Psoas muscle (tissue), 8 donors: ENCODE measurements around the gene HSPA6. TPM values are rescaled to one million over a fixed set of nuclear protein-coding genes. Genes with fewer than 3 reads are reported as not detected.
"Not testable (repeated sequence)": the region's sequence is repeated elsewhere in the genome, so short reads cannot be mapped to it uniquely, and the experiment has no call there.

Source experiments
- ATAC-seq, 4 donors: fragments of 200-7000 bp; cut with Tn5 transposase; one replicate each; pipeline ENCODE4 v1.9.1; 2020; ENCODE audit warnings: moderate library complexity in 3 of 4, mild to moderate bottlenecking in 2 of 4
- DNase-seq, 2 donors: peaks; one replicate each; pipeline ENCODE4 v3.0.0-alpha.2; 2020
- H3K27ac ChIP-seq: fragments of 200-600 bp; one replicate; pipeline ENCODE4 v1.8.0; 2022
- H3K27me3 ChIP-seq, 3 donors: fragments of 200-600 bp in 1 of 3; one replicate each; pipeline versions ENCODE4 v1.6.1 to v1.8.0; 2013 to 2022; ENCODE audit warnings: low read length in 2 of 3, mild to moderate bottlenecking in 2 of 3, moderate library complexity in 1 of 3; ENCODE audit not compliant: insufficient read depth in 3 of 3
- H3K36me3 ChIP-seq, 2 donors: fragments of 200-600 bp in 1 of 2; one replicate each; pipeline versions ENCODE4 v1.6.1 to v1.8.0; 2013 to 2022; ENCODE audit warnings: low read depth in 1 of 2, mild to moderate bottlenecking in 1 of 2, moderate library complexity in 1 of 2; ENCODE audit not compliant: insufficient read depth in 1 of 2
- H3K4me1 ChIP-seq: fragments of 200-600 bp; one replicate; pipeline ENCODE4 v1.8.0; 2022
- H3K4me3 ChIP-seq: fragments of 200-600 bp; one replicate; pipeline ENCODE4 v1.8.0; 2022; ENCODE audit warnings: mild to moderate bottlenecking
- H3K9me3 ChIP-seq: fragments of 200-600 bp; one replicate; pipeline ENCODE4 v1.8.0; 2022
- WGBS, 3 donors: extraction: QIAGEN DNeasy Blood & Tissue Kit; methylation state at CpG; one replicate each; pipeline versions ENCODE4 v1.1.6 to v1.1.7; 2013; 5-methylcytosine and 5-hydroxymethylcytosine counted together
- intact Hi-C, 2 donors: fragments of 100-400 bp; cut with DNase I; formaldehyde crosslinking; loops; one replicate each; pipeline versions ENCODE4 v1.11.0 to v1.14.2; 2022
- long read RNA-seq, 2 donors: library from polyadenylated mRNA; unstranded; transcript quantifications; one replicate each; pipeline ENCODE4 v2.0.0, GENCODE V29; 2021
- polyA plus RNA-seq, 3 donors: library from polyadenylated mRNA; stranded (reverse); fragments of 200-250 nt; gene quantifications; one replicate each; pipeline ENCODE4 v1.2.3, GENCODE V29; 2013
- total RNA-seq, 4 donors: library from RNA; stranded (reverse); fragmentation: NEBNext Ultra II Directional in 2 of 4; extraction: Animal tissue kit (Norgen Biotek cat#: 25700) in 2 of 4; gene quantifications; one replicate each; pipeline versions ENCODE4 v1.2.1 to v1.2.4, GENCODE V29; 2021 to 2023
- TF ChIP-seq, protein P1 (sequence below): fragments of 200-600 bp; IDR thresholded peaks from one replicate; pipeline ENCODE4 v1.8.0; 2022; ENCODE audit warnings: antibody characterized with exemption
- donor health status: healthy with polysubstance abuse.
- donor health status: DM: no; HTN: no; CAD: no; lungs with moderate emphysema.
- donor health status: Bipolar disorder and iron deficiency.
- donor health status: healthy.
- donor health status: DM: yes; HTN: yes; CAD: no.
- donor health status: DM: no; HTN: no; CAD: no.
- donor health status: DM: no; HTN: no; CAD: no.
- donor health status: DM: yes; HTN: yes; CAD: no.

Gene HSPA6
- 10 to 100 TPM in 1 of 4 donors, 1 to 10 TPM in 2, under 1 TPM in 1; 0.49 to 37.7 (median 5.7) TPM for total RNA-seq
- polyA plus RNA-seq: under 1 TPM; 0.32 to 0.98 (median 0.85) TPM
- long read RNA-seq, donor 1, partial matches to known transcripts: 0 of 1 reads
- long read RNA-seq, donor 1, other reads (novel, unspliced or antisense): 0 of 1 reads
- long read RNA-seq, donor 2, transcript HSPA6-201 (1 exons, 2,371 nt): major isoform, 21 of 21 reads
- long read RNA-seq, donor 2, partial matches to known transcripts: 0 of 21 reads
- long read RNA-seq, donor 2, other reads (novel, unspliced or antisense): 0 of 21 reads

DNA sequence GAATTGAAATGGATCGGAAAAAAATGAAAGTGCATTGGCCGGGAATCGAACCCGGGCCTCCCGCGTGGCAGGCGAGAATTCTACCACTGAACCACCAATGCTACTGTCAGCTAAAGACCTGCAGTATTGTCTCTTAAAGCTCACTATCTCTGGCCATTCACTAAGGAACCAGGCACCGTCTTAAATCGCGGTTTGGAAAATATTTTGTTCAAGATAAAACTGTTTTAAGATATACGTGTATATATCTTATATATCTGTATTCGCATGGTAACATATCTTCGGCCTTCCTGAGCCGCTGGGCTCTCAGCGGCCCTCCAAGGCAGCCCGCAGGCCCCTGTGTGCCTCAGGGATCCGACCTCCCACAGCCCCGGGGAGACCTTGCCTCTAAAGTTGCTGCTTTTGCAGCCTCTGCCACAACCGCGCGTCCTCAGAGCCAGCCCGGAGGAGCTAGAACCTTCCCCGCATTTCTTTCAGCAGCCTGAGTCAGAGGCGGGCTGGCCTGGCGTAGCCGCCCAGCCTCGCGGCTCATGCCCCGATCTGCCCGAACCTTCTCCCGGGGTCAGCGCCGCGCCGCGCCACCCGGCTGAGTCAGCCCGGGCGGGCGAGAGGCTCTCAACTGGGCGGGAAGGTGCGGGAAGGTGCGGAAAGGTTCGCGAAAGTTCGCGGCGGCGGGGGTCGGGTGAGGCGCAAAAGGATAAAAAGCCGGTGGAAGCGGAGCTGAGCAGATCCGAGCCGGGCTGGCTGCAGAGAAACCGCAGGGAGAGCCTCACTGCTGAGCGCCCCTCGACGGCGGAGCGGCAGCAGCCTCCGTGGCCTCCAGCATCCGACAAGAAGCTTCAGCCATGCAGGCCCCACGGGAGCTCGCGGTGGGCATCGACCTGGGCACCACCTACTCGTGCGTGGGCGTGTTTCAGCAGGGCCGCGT lies at the start of gene HSPA6:
Gene HSPA6, plus strand, starts transcription at position 724 of the 925 bp plus-strand sequence. Its CDS starts 119 bp downstream, at position 843.
- 0 to 1% (median 1%) methylated on average over 57 to 63 of the region's 72 CpGs for WGBS, 3 donors
- intact Hi-C loops, H3K36me3 ChIP-seq, H3K27me3 ChIP-seq, H3K9me3 ChIP-seq, H3K4me1 ChIP-seq: not testable (repeated sequence)
- Histone ChIP-seq H3K4me3 (peak within 1 kb of the TSS; percentile 81), H3K27ac (peak within 1 kb of the TSS; percentile 68)
- DNase-seq (peak; percentile 65 to 74), ATAC-seq (peak; percentile 87 to 88 (median 88))

GRCh38 chr1:161477711-161478110 lies 46.6 kb upstream of the HSPA6 start:
- DNase-seq, H3K27ac ChIP-seq, H3K4me1 ChIP-seq, ATAC-seq, H3K9me3 ChIP-seq, H3K36me3 ChIP-seq, intact Hi-C loops, H3K4me3 ChIP-seq: not testable (repeated sequence)
- 90 to 96% (median 93%) methylated on average over 1 of the region's 1 CpG for WGBS, 3 donors
- peaks cover 0 to 79% (median 12%) of the 10 kb centered on the region in 3 donors for H3K27me3 ChIP-seq

DNA sequence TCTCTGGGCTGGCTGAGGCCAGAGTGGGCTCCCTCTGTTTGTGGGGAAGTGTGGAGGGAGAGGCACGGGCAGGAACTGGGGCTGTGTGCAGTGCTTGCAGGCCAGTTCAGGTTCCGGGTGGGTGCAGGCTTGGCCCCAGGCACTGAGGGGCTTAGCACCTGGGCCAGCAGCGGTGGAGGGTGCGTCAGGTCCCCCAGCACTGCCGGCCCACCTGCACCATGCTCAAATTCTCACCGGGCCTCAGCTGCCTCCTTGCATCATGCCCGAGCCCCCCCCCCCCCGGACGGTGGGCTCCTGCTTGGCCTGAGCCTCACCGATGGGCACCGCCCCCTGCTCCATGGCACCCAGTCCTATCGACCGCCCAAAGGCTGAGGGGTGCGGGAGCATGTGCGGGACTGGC lies 45.4 kb upstream of the HSPA6 start:
- 85 to 94% (median 91%) methylated on average over 10 to 15 of the region's 15 CpGs for WGBS, 3 donors
- peaks cover 0 to 67% (median 5%) of the 10 kb centered on the region in 3 donors for H3K27me3 ChIP-seq

GRCh38 chr1:161480381-161481035 lies 43.8 kb upstream of the HSPA6 start:
- no peaks in the 10 kb centered on the region for H3K9me3 ChIP-seq
- ATAC-seq: no peak
- DNase-seq: no peak
- no peaks in the 10 kb centered on the region for H3K36me3 ChIP-seq
- 78 to 83% (median 79%) methylated on average over 18 to 20 of the region's 20 CpGs for WGBS, 3 donors
- no peak overlapping the region for H3K27ac ChIP-seq
- intact Hi-C loops: no loop called here
- H3K4me1 ChIP-seq: no peaks in the 10 kb centered on the region
- no peak overlapping the region for H3K4me3 ChIP-seq
- H3K27me3 ChIP-seq: peaks cover 2 to 62% (median 4%) of the 10 kb centered on the region in 3 donors
- TF ChIP-seq, protein P1, sequence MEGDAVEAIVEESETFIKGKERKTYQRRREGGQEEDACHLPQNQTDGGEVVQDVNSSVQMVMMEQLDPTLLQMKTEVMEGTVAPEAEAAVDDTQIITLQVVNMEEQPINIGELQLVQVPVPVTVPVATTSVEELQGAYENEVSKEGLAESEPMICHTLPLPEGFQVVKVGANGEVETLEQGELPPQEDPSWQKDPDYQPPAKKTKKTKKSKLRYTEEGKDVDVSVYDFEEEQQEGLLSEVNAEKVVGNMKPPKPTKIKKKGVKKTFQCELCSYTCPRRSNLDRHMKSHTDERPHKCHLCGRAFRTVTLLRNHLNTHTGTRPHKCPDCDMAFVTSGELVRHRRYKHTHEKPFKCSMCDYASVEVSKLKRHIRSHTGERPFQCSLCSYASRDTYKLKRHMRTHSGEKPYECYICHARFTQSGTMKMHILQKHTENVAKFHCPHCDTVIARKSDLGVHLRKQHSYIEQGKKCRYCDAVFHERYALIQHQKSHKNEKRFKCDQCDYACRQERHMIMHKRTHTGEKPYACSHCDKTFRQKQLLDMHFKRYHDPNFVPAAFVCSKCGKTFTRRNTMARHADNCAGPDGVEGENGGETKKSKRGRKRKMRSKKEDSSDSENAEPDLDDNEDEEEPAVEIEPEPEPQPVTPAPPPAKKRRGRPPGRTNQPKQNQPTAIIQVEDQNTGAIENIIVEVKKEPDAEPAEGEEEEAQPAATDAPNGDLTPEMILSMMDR: no peak

More for the DNA sequence above, 45.4 kb upstream of the HSPA6 start:
- Histone ChIP-seq H3K9me3 (no peaks in the 10 kb centered on the region), H3K4me3 (no peak overlapping the region), H3K4me1 (no peaks in the 10 kb centered on the region), H3K36me3 (no peaks in the 10 kb centered on the region), H3K27ac (no peak overlapping the region)
- intact Hi-C loops: no loop called here
- ATAC-seq (no peak), DNase-seq (no peak)
- TF ChIP-seq, protein P1: no peak

GRCh38 chr1:161481624-161482392 lies 42.5 kb upstream of the HSPA6 start:
- ATAC-seq: no peak
- 72 to 77% (median 74%) methylated on average over 13 of the region's 13 CpGs for WGBS, 3 donors
- Histone ChIP-seq H3K27ac (no peak overlapping the region), H3K36me3 (no peaks in the 10 kb centered on the region), H3K4me3 (no peak overlapping the region), H3K27me3 (peaks cover 2 to 51% (median 7%) of the 10 kb centered on the region in 3 donors), H3K4me1 (no peaks in the 10 kb centered on the region), H3K9me3 (no peaks in the 10 kb centered on the region)
- TF ChIP-seq, protein P1: no peak
- no peak for DNase-seq
- intact Hi-C loops: no loop called here
